NCI-H146 (cell line): ENCODE data around the gene IFITM5.
"Not testable (repeated sequence)": the region's sequence is repeated elsewhere in the genome, so short reads cannot be mapped to it uniquely, and the experiment has no call there.

Experiments
- DNase-seq: peaks from one replicate; lab custom pipeline; 2025; lab: John Stamatoyannopoulos, UW

Gene IFITM5

DNA sequence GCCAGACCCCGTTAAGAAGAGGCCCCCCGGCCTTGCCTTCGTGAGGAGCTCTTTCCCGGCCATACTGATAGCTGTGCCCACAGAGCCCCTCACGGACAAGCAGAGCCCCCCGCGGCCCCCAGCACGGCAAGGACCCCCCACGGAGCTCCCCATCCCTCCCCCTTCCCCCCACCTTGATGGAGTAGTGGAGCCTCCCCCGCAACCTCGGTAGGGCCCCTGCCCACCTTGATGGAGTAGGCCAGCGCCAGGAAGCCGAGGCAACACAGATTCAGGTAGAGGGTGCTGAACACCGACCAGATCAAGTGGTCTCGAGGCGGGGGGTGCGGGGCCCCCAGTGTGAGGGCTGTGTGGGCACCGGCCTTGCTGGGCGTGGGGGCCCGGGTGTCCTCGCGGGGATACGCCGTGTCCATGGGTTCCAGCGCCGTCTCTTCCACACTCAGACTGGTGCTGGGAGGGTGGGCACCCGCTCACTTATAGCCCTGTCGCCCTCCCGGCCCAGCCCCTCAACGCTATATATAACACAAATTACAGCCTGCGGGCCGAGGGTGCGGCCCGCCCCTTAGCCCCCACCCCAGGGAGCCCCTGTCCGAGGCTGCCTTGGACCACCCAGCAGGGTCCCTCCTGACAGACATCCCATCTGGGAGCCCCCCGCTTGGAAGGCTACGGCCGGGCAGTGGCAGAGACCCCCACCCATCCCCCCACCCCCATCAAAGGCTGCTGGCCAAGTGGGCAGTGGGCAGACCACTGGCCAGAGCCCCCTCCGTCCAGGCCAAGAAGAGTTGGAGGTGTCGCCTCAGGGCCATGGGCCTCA lies at the start of gene IFITM5:
Gene IFITM5 (minus strand): TSS at position 446 of the 811 bp plus-strand sequence. CDS start 36 bp downstream, at position 410.
- DNase-seq = no peak

DNA sequence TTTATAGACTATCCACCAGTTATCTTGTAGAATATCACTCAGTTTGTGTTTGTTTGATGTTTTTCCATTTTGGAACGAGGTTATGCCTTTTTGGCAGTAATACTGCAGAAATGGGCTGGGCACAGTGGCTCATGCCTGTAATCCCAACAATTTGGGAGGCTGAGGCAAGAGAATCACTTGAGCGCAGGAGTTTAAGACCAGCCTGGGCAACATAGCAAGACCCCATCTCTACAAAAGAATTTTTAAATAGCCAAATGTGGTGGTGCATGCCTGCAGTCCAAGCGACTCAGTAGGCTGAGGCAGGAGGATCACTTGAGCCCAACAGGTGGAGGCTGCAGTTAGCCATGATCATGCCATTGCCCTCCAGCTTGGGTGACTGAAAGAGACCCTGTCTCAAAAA lies 47.2 kb upstream of the IFITM5 start:
- DNase-seq = no peak

DNA sequence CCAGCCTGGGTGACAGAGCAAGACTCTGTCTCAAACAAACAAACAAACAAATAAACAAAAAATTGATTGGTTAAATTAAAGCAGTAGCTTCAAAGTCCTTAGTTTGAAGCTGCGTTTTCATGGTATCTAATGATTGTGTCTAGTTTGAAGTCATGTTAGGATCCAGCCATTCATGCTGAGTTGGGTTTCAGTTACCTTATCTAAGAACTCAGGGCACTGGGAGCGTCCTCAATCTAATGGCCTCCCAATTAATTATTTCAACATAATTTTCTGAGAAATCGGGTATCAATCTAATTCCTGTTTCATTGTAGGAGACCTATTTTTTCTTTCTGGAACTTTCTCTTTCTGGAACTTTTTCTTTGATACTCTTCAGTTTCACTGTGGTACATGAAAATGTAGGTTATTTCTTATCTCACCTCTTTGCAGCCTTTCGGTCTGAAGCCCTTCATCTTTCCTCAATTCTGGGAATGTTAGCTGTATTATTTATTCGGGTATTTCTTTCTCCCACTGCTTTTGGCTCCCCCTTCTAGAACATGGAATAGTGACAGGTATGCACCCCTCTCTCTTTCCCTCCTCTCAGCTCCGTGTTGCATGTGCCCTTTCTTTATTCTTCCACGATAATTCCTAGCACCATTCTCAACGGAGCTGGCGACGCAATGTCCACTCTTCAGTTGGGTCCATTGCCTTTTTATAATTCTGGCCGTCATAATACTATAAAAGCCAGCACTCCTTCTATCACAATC lies 45.7 kb upstream of the IFITM5 start:
- no peak for DNase-seq

DNA sequence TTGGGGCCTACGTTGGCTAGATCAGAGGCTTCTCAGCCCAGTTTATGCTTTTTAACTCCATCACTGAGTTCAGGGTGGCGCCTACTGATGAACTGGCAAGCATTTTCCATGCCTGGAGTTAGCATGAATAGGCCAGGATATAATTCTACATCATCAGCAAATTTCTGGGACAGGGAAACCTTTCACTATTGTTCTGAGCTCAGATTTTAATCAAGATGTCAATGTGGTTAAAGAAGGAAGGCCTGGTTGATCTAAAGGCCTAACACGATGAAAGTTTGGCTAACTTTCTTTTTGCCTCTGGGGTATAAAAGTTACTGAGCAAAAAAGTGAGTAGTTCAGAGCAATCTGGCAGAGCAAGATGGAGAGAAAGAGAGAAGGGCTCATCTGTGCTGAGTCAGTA lies 43.0 kb upstream of the IFITM5 start:
- no peak for DNase-seq

DNA sequence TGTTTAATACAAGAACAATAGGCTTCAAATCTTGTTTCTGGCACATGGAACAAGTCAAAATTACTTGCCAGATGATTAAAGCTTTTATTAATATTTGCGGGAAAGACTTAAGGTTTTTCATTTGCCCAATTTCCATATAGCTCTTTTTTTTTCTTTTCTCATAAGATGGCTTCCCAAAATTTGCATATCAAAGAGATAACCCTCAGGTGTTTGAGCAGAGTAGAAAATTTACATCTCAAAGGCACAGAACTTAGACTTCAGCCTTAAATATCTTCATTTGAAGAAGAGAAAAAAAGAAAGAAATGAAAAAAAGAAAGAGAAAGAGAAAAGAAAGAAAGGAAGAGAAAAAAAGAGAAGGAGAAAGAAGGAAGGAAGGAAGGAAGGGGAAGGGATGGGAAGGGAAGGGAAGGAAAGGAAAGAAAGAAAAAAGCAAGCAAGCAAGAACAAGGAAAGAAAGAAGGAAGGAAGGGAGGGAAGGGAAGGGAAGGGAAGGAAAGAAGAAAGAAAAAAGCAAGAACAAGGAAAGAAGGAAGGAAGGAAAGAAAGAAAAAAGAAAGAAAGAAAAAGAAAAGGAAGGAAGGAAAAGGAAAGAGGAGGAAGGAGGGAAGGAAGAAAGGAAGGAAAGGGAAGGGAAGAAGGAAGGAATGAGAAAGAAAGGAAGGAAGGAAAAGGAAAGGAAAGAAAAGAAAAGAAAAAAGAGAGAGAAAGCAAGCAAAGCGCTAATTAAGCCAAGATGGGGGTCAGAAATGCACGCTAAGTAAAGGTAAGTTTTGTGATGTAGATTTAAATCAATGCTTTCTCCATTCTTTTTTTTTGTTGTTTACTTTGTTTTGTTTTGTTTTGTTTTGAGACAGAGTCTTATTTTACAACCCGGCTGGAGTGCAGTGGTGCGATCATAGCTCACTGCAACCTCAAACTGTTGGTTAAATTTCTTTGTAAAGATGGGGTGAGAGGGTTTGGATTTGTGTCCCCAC lies 41.5 kb upstream of the IFITM5 start:
- no peak for DNase-seq

DNA sequence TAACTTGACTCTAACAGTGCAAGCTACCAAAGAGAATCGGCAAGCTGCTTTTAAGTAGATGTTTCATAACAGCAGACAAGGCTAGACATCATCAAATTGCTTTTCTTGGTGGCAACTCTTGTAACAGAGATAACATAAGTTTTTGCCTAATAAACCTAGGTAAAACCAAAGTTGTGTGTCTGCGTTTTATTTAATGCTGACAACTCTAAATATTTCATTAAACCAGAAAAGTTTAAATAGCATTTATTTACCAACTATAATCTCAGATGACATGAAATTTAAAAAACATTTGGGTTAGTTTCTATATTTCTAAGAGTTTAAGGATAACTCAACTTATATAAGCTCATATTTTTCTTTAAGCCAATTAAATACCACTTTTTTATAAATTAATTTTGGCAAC lies 40.6 kb upstream of the IFITM5 start:
- DNase-seq = no peak

DNA sequence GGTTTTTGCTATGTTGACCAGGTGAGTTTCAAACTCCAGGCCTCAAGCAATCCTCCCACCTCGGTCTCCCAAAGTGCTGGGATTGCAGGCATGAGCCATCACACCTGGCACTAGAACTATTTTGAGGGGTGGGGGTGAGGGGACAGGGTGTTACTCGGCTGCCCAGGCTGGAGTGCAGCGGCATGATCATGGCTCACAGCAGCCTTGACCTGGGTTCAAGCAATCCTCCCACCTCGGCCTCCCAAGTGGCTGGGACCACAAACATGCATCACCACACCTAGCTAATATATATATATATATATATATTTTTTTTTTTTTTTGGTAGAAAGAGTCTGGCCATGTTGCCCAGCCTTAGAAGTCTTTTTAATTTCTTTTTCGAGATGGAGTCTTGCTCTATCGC lies 38.4 kb upstream of the IFITM5 start:
- no peak for DNase-seq

DNA sequence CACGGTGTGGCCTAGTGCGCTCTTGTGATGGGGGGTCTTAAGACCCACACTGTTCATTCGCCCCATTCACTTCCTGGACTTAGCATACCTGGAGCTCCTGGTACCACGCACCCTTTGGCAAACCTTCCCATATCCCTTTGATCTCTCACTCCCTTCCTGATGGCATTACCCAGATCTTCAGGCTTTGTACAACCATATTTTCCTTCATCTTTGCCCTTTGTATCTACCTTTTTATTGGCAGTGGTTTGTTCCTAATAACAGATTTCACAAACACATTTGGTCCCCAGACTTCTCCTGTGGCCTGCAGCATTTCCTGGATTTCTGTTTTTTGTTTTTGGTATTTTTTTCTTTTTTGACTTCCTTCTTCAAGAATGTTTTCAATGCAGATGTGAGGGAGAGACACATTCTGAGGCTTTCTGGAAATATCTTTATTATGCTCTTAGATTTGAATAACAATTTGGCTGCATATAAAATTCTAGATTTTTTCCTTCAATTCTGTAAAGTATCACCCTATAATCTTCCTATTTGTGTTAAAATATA lies 37.4 kb upstream of the IFITM5 start:
- DNase-seq = no peak

DNA sequence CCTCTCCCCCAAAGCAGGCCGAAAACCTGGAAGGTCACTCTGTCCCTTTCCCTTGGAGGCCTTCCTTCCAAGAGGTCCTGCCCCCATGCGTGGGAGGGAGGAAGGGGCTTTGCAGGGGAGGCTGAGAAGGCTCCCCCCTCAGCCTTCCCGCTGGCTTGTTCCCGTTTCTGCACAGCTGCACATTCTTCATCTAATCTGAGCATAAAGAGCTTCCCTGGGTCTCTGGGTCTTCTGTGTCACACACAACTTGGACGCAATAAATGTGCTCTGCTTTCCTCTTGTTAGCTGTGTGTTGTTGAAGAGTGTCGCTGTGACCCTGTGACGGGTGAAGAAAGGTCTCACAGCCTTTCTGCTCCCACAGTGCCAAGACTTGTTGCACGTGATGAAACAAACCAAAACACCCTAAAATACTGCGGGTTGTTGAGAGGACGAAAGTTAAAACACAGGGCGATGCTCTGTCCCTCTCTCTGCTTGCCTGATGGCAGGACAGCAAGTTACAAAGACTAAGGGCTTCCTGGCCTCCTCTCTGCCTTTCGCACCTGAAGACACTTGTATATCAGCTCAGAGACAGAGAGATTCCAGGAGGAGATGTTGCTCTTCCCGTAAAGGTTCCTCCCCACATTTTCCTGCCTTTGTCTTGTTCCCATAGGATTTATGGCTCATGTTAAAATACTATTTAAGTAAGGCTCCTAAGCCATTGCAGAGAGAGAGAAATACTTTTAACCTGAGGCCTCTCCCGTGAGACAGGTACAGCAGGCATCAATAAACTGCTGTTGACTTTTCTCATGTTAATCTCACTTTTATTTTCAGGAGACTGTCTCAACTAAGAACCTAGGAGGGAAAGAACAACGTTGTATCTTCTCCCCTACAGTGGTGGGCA lies 36.7 kb upstream of the IFITM5 start:
- DNase-seq = no peak

DNA sequence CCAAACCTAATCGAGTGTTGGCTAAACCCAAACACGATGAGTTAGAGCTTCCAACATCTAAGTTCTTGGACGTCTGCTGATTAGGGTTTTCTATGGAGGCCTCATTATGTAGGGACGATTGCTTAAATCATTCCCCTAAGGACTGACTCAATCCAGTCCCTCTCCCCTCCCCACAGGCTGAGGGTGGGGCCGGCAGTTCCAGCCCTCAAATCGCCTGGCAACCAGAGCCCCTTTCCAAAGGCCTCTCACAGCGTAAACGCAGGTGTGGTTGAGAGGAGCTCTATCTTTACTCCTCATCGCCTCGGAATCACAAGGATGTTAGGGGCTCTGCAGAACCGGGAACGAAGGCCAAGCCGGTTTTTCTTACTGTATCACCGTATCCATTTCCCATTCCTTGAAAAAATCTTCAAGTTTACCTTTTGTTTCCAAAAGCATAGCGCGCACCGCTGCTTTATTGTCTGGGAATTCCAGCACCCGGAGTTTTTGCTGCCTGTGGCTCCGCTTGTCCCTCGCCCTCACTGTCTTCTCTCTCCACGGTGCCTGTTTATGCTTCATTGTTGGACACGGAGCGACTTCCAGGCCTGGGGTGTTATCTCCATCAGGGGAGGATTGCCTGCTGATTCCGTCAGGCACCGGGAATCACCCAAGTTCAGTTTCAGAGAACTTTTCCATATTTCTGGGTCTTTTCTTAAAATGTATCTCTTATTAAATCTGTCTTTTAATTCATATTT lies 35.1 kb upstream of the IFITM5 start:
- peak; percentile 76 for DNase-seq

DNA sequence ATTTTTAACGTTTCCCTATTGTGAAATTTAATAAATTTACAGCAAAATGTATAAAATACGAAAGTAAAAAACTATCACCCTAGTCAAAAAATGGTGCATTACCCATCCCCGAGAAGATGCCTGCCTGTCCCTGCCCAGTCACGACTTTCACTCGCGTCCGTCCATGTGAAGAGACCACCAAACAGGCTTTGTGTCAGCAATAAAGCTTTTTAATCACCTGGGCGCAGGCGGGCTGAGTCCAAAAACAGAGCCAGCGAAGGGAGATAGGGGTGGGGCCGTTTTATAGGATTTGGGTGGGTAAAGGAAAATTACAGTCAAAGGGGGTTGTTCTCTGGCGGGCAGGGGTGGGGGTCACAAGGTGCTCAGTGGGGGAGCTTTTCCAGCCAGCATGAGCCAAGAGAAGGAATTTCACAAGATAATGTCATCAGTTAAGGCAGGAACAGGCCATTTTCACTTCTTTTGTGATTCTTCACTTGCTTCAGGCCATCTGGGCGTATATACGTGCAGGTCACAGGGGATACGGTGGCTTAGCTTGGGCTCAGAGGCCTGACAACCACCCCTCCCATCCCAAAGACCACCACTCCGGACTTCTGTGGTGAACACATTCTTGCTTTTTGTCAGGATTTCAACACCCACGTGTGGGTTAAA lies 34.4 kb upstream of the IFITM5 start:
- DNase-seq = not testable (repeated sequence)

DNA sequence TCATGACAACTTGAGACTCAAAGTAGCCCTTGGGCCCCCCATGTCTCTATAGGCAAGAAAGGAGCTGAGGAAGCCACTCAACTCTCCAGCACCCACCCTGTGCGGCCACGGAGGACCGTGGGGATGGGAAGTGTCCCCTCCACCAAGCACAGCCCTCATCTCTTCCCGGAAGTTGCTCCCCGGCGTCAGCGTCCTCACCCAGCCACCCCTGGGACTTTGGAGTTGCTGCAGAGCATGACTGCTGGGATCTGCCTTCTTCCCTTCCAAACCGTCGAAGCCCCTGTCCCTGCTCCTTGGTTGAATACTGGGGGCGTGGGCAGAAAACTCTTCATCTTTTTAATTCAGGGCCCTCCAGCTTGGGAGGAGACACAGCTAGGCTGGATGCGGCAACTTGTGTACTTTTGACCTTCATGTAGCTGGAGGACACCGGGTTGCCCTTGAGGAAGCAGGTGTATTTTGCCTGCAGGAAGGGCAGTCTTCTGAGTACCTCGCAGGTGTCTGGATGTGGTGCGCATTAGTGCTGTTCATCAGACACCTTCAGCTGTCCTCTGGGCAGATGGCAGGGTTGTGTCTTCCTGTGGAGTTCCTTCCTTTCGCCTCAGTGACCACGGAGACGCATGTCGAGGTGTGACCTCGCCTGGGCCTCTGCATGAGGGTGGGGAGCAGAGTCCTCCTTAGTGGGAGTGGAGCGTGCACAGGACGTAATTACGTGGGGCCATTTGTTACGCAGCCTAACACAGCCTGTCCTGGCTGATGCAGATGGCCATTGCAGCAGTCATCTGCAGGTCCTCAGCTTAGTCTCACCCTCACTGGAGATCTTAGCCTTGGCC lies 33.5 kb upstream of the IFITM5 start:
- DNase-seq = no peak

DNA sequence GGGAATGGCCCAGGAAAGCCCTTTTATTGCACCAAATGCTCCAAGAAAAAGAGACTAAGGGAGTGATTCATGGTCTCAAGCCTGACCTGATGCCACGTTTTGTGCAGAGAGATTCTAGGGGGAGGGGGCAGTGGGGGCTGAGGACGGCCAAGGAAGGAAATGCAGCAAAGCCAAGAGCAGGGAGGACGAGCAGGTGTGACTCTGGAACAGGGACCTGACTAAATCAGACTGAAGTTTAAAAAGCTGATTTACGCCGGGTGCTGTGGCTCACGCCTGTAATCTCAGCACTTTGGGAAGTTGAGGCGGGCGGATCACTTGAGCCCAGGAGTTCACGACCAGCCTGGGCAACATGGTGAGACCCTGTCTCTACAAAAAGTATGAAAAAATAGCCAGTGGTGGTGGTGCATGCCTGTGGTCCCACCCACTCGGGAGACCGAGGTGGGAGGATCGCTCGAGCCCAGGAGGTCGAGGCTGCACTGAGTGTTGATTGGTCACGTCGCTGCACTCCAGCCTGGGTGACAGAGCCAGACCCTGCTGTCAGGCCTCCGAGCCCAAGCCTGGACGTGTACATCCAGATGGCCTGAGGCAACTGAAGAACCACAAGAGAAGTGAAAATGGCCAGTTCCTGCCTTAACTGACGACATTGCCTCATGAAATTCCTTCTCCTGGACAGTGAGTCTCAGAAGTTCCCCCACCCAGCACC lies 32.2 kb upstream of the IFITM5 start:
- DNase-seq = no peak

DNA sequence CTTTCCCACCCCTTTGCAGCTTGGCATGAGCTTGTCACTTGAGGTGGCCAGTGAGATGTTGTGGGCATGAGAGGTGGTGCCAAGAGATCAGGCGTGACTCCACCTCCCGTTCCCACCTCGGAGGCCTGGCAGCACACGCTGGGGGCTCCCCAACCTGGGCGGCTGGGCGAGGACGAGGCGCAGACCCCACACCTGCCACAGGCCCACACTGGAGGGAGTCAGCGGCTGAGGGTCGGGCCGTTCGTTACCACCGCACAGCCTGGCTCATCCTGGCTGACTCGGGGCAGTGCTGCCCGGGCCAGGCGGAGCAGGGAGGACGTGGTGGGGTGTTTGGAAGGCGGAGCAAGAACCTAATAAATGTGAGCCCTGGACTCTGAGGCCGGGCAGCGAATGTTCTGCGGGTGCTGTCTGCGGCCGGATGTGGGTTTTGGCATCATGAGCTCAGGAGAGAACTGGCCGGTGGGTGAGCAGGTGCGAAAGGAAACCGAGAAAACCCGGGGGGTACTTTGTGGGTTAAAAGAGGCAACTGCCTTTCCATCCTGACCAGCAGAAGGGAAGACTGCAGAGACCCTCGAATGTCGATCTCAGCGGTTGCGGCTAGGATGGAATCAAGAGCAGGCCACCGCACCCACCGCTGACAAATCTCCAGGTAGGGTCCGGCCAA lies 31.5 kb upstream of the IFITM5 start:
- DNase-seq = no peak

DNA sequence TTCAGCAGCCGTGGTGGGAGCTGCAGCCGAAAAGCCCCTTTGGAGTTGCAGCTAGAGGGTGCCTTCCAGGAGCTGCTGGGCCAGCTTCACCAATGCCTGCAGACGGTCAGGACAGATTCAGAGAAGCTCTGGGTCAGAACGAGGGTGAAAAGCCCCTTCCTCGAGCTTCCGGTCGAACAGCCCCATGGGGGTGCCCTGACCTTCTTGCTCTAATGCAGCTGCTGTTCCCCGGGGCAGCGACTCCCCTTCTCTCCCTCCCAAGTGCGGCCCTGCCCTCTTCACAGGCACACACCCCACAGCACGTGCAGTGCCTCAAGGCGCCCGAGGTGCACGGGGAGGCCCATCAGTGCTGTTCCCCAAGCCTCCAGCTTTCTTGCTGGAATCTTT lies 31.0 kb upstream of the IFITM5 start:
- no peak for DNase-seq

DNA sequence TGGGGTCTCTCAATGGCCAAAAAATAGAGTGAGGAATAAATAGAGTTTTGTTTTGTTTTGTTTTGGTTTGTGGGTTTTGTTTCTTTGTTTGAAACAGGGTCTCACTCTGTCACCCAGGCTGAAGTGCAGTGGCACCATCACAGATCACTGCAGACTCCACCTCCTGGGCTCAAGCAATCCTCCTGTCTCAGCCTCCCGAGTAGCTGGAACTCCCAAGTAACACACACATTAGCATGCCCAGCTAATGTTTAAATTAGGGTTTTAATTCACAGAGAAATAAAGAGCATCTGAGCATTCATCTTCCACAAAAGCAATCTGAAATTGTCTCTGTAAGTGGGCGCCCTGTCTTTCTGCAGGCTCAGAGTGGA lies 30.5 kb upstream of the IFITM5 start:
- no peak for DNase-seq

DNA sequence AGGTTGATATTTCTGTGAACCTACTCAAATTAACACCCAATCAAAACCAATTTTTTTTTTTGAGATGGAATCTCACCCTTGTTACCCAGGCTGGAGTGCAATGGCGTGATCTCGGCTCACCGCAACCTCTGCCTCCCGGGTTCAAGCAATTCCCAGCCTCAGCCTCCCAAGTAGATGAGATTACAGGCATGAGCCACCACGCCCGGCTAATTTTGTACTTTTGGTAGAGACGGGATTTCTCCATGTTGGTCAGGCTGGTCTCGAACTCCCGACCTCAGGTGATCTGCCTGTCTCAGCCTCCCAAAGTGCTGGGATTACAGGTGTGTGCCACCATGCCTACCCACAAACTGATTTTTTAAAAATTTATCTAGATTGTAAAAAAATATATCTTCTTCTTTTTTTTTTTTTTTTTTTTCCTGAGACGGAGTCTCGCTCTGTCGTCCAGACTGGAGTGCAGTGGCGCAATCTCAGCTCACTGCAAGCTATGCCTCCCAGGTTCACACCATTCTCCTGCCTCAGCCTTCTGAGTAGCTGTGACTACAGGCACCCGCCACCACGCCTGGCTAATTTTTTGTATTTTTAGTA lies 29.3 kb upstream of the IFITM5 start:
- DNase-seq = not testable (repeated sequence)
